DND-41 (cell line): ENCODE results near the gene PRXL2A.
"Not testable (repeated sequence)": the region's sequence is repeated elsewhere in the genome, so short reads cannot be mapped to it uniquely, and the experiment has no call there.

Source experiments
- CTCF ChIP-seq: IDR thresholded peaks from 2 replicates; pipeline ENCODE4 v1.5.1; 2012; ENCODE audit warnings: borderline replicate concordance, low read length, moderate library complexity, mild to moderate bottlenecking; ENCODE audit not compliant: poor library complexity, severe bottlenecking; ENCODE audit errors: extremely low read depth
- EZH2 ChIP-seq: IDR thresholded peaks from 3 replicates; pipeline ENCODE4 v1.6.1; 2012; ENCODE audit warnings: borderline replicate concordance, low read depth, mild to moderate bottlenecking, moderate library complexity, low read length, inconsistent platforms; ENCODE audit not compliant: severe bottlenecking

- not testable (repeated sequence) for TF ChIP-seq CTCF, EZH2
Measured at GRCh38 chr10:80417256-80417655, 8.9 kb downstream of the PRXL2A start.
